ENCODE measurements around the gene LDB3.
"Not testable (repeated sequence)": the region's sequence is repeated elsewhere in the genome, so short reads cannot be mapped to it uniquely, and the experiment has no call there.

Gene LDB3

GRCh38 chr10:86733260-86733671, 65.0 kb downstream of the LDB3 start:
- no peak for DNase-seq (ENCODE audit: low spot score)

GRCh38 chr10:86734207-86734988, 66.1 kb downstream of the LDB3 start:
- DNase-seq (ENCODE audit: low spot score): no peak

- not testable (repeated sequence) for DNase-seq (ENCODE audit: low spot score)
Observed at GRCh38 chr10:86735278-86735677, 67.0 kb downstream of the LDB3 start.

- no peak for DNase-seq (ENCODE audit: low spot score)
Observed at GRCh38 chr10:86742230-86742629, 73.9 kb downstream of the LDB3 start.

- no peak for DNase-seq (ENCODE audit: low spot score)
Observed at GRCh38 chr10:86744067-86744725, 75.9 kb downstream of the LDB3 start.

GRCh38 chr10:86747796-86748581, 79.7 kb downstream of the LDB3 start:
- DNase-seq (ENCODE audit: low spot score): no peak

- DNase-seq (ENCODE audit: low spot score): no peak
Observed at GRCh38 chr10:86749854-86750253, 81.5 kb downstream of the LDB3 start.

DNA sequence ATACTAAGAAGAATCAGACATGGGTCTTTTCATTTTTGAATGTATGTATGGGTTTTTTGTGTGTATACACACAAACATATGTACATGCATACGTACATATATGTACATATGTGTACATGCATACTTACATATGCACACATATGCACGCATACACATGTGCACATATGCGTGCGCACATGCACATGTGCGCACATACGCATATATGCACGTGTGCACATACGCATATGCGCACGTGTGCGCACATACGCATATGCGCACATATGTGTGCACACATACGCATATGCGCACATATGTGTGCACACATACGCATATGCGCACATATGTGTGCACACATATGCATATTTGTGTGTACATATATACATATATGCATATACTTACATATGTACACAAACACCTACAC, 83.2 kb downstream of the LDB3 start:
- no peak for DNase-seq (ENCODE audit: low spot score)

DNA sequence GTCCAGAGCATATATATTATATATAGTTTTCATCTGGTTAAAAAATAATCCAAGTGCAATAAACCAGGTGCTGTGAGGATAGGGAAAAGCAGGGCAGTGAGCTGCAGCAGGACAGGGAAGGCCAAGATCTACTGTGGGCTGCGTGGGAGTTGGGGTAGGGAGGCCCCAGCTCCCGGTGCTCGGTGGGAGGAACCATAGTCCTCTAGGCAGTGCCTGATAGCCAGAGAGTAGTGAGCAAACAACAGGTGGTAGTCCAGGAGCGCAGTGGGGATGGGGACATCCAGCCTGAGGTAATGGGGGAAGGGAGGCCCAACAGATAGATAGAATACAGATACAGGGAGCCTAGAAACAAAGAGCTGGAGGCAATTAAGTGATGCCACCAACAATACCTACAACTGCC, 84.0 kb downstream of the LDB3 start:
- no peak for DNase-seq (ENCODE audit: low spot score)

- DNase-seq (ENCODE audit: low spot score): no peak
Observed at GRCh38 chr10:86753051-86753450, 84.7 kb downstream of the LDB3 start.

- DNase-seq (ENCODE audit: low spot score): no peak
Observed at GRCh38 chr10:86753638-86754434, 85.5 kb downstream of the LDB3 start.

DNA sequence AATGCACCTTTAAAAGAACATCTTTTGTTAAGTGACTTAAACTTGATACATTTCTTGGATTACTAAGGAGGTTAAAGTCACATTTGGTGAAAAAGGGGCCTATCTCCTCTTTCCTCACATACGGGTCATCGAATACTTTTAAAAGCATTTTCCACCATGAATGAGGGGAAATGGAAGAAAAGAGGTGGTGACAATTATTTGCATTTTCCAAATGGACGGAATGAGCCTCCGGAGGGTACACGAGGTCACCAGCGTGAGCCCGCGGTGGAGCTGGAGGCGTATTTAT, 87.1 kb downstream of the LDB3 start:
- no peak for DNase-seq (ENCODE audit: low spot score)

GRCh38 chr10:86755740-86756510, 87.6 kb downstream of the LDB3 start:
- DNase-seq (ENCODE audit: low spot score): peak; percentile 82

GRCh38 chr10:86756511-86757112, 88.3 kb downstream of the LDB3 start, which contains the start of gene BMPR1A:
BMPR1A (plus strand) TSS chr10:86756619; CDS start chr10:86876019, 119,400 bp downstream.
- DNase-seq (ENCODE audit: low spot score): peak; percentile 97

GRCh38 chr10:86757113-86757972, 89.0 kb downstream of the LDB3 start:
- peak; percentile 72 for DNase-seq (ENCODE audit: low spot score)

DNA sequence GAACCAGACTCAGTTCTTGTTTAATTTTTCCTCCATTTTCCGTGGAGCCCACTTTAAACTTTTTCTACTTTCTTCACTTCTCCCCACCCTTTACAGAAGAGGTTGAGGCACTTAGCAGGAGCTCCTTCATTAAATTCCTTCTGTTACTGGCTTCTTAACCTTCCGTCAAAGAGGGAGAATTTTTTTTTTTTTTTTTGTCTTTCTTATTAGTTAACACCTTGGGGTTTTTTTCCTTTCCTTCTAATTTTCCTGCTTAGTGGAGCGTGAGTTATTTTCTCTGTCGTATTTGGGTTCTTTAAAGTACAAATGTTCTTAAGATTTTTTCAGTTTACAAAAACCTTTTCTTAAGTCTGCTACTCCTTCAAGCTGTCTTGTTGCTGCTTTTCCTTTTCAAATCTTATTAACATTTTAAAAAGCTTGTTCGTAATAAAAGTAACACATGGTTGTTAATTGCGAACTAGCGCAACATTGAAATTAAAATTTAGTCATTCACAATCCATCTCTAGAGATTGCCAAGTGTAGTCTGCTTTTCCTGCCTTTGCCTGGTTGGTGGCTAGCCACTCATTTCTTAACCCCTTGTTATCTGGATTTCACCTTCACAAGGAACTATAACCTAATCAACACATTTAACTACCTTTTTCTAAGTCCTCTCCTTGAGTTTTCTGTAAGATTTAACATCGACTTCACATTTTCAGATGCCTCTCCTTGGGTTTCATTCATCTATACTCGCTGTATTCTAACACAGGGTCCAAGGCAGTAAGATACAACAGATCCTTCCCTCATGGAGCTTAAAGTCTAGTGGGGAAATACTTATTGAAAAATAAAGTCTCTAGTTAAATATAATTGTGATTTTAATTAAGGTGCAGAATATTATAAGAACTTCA, 90.1 kb downstream of the LDB3 start:
- no peak for DNase-seq (ENCODE audit: low spot score)

DNA sequence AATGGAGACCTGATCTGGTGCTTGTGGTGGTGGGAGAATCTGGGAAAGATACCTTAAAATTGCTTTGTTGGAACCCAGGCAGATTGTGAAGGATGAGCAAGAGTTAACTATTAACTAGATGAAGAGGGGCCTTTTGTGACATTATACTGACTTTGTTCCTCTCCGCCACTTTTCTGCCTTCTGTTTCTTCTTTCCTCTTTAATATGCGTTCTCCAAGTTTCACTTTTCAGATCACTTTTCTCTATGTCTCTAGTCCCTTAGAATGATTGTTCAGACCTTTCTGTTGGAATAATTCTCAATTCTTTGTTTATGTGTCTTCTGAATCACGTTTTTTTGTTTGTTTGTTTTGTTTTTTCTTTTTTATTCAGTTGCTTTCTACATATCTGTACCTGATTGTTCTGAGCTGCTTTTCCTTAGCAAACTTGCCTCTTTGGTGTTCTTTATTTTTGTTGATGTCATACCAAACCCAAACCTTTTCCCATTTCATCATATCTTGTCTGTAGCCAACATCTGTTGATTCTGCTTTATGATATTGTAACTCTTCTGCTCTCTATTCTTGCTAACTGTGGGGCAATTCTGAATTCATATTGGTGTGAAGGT, 90.9 kb downstream of the LDB3 start:
- DNase-seq (ENCODE audit: low spot score): no peak

- no peak for DNase-seq (ENCODE audit: low spot score)
Observed at GRCh38 chr10:86763404-86763803, 95.1 kb downstream of the LDB3 start.

DNA sequence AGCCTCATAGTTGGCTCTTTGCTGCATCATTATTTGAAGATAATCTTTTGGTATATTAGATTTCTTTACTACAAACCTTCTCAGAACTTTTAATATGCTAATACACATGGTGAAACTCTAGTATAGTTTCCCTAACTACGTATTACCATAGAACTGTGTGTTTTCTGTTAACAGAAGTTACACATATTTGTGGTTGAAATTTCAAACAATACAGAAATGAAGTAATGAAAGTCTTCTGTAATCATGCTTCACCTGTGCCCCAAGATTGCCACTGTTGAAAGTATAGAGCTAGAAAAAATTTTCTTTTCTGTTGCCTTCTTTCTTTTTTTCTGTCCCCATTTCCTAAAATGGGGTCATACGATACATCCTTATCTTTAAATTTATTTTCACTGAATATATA, 97.2 kb downstream of the LDB3 start:
- DNase-seq (ENCODE audit: low spot score): no peak

Measured in ecto neural progenitor cell (in vitro differentiated cells).